Measurements from ENCODE around the gene CDK14.
"Not testable (repeated sequence)": the region's sequence is repeated elsewhere in the genome, so short reads cannot be mapped to it uniquely, and the experiment has no call there.

Gene CDK14

GRCh38 chr7:91149341-91150246 lies 553.5 kb downstream of the CDK14 start:
- no peak overlapping the region for H3K4me3 ChIP-seq (ENCODE audit: low read length)

GRCh38 chr7:91151916-91152315 lies 555.8 kb downstream of the CDK14 start:
- H3K4me3 ChIP-seq (ENCODE audit: low read length), result no peak overlapping the region
- no peak for TF ChIP-seq ZNF274 (IDR thresholded peaks at IDR 0.05; ENCODE audit: low read depth, low read length)

More at GRCh38 chr7:91149341-91150246, 553.5 kb downstream of the CDK14 start:
- TF ChIP-seq ZNF274 (IDR thresholded peaks at IDR 0.05; ENCODE audit: low read depth, low read length), result no peak

- H3K4me3 ChIP-seq (ENCODE audit: low read length), result no peak overlapping the region
- no peak for TF ChIP-seq ZNF274 (IDR thresholded peaks at IDR 0.05; ENCODE audit: low read depth, low read length)
Observed at GRCh38 chr7:91156316-91157185, 560.4 kb downstream of the CDK14 start.

GRCh38 chr7:91157579-91158320 lies 561.6 kb downstream of the CDK14 start:
- no peak for TF ChIP-seq ZNF274 (IDR thresholded peaks at IDR 0.05; ENCODE audit: low read depth, low read length)
- H3K4me3 ChIP-seq (ENCODE audit: low read length), result no peak overlapping the region

GRCh38 chr7:91162436-91162835 lies 566.3 kb downstream of the CDK14 start:
- no peak overlapping the region for H3K4me3 ChIP-seq (ENCODE audit: low read length)
- no peak for TF ChIP-seq ZNF274 (IDR thresholded peaks at IDR 0.05; ENCODE audit: low read depth, low read length)

GRCh38 chr7:91164506-91164905 lies 568.4 kb downstream of the CDK14 start:
- no peak overlapping the region for H3K4me3 ChIP-seq (ENCODE audit: low read length)
- no peak for TF ChIP-seq ZNF274 (IDR thresholded peaks at IDR 0.05; ENCODE audit: low read depth, low read length)

GRCh38 chr7:91165006-91165845 lies 569.1 kb downstream of the CDK14 start:
- H3K4me3 ChIP-seq (ENCODE audit: low read length), result no peak overlapping the region
- TF ChIP-seq ZNF274 (IDR thresholded peaks at IDR 0.05; ENCODE audit: low read depth, low read length), result no peak

GRCh38 chr7:91165846-91166230 lies 569.7 kb downstream of the CDK14 start:
- H3K4me3 ChIP-seq (ENCODE audit: low read length), result no peak overlapping the region
- no peak for TF ChIP-seq ZNF274 (IDR thresholded peaks at IDR 0.05; ENCODE audit: low read depth, low read length)

GRCh38 chr7:91168871-91169829 lies 573.0 kb downstream of the CDK14 start:
- no peak overlapping the region for H3K4me3 ChIP-seq (ENCODE audit: low read length)
- no peak for TF ChIP-seq ZNF274 (IDR thresholded peaks at IDR 0.05; ENCODE audit: low read depth, low read length)

GRCh38 chr7:91169830-91170191 lies 573.7 kb downstream of the CDK14 start:
- H3K4me3 ChIP-seq (ENCODE audit: low read length), result no peak overlapping the region
- no peak for TF ChIP-seq ZNF274 (IDR thresholded peaks at IDR 0.05; ENCODE audit: low read depth, low read length)

GRCh38 chr7:91173265-91173664 lies 577.1 kb downstream of the CDK14 start:
- H3K4me3 ChIP-seq (ENCODE audit: low read length), result not testable (repeated sequence)

GRCh38 chr7:91180746-91181145 lies 584.6 kb downstream of the CDK14 start:
- TF ChIP-seq ZNF274 (IDR thresholded peaks at IDR 0.05; ENCODE audit: low read depth, low read length), result no peak

More at GRCh38 chr7:91180746-91181145, 584.6 kb downstream of the CDK14 start:
- H3K4me3 ChIP-seq (ENCODE audit: low read length), result no peak overlapping the region
